ENCODE measurements around the gene PBX1. TPM values are rescaled to one million over a fixed set of nuclear protein-coding genes. Genes with fewer than 3 reads are reported as not detected.

PBX1 gene
- total and polyA plus RNA-seq, 2 of the 4 experiments (the other 2 are of a cell fraction), result 13.9 to 17.9 TPM

DNA sequence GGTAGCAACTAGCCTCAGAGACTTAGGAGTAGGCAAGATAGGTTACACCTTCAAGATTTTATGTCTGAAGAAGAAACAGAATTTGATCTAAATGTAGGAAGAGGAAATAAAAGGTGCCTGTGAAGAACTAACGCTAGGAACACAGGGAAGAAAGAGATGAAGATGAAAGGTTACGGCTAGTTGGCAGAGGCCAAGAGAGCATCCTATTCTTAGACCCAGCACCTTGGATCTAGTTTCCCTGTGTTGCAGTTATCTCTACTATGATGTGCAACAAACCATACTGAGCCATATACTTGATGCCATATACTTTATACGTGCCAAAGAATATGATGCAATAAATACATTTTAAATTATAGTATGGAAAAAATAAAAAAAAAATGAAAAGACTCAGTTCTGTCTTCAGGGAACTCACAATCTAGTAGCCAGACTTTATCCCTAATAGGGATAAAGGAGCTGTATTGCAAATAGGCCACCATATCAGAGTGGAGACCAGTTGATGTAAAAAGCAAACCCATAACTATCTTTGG is 181.1 kb downstream of the PBX1 start:
- ChIA-PET POLR2A (ENCODE audit: unreplicated experiment) (no interaction called here), CTCF (no interaction called here)
- Histone ChIP-seq H3K23ac (ENCODE audit: low read depth, low read length) (no peak overlapping the region), H3K18ac (ENCODE audit: low read depth, low read length) (no peak overlapping the region), H3K9me1 (ENCODE audit: insufficient read depth, low read length) (no peaks in the 10 kb centered on the region), H3K36me3 (ENCODE audit: control insufficient read depth, insufficient read depth, low read length) (no peaks in the 10 kb centered on the region), H2AFZ (replicated peaks; ENCODE audit: low read length, poor library complexity) (no peak overlapping the region), H4K20me1 (ENCODE audit: insufficient read depth, low read length) (no peaks in the 10 kb centered on the region), H3K56ac (ENCODE audit: extremely low read depth, insufficient read depth, low read length) (no peak overlapping the region), H3K4ac (ENCODE audit: low read depth, low read length) (no peak overlapping the region), H4K5ac (ENCODE audit: low read depth, low read length) (no peak overlapping the region), H3K4me2 (ENCODE audit: low read depth, low read length) (no peak overlapping the region), H3K4me1 (ENCODE audit: control insufficient read depth, insufficient read depth, low read length) (peaks cover 5% of the 10 kb centered on the region), H3K9ac (ENCODE audit: low read depth, low read length) (no peak overlapping the region), H2BK20ac (ENCODE audit: low read depth, low read length) (no peak overlapping the region), H3K27me3 (ENCODE audit: control insufficient read depth, insufficient read depth, low read length) (no peaks in the 10 kb centered on the region), H3K9me3 (ENCODE audit: control insufficient read depth, insufficient read depth, low read length) (no peaks in the 10 kb centered on the region), H2AK5ac (ENCODE audit: low read depth, low read length) (no peak overlapping the region), H2BK5ac (ENCODE audit: low read depth, low read length, poor library complexity, severe bottlenecking) (no peak overlapping the region), H3K14ac (replicated peaks; ENCODE audit: low read depth, low read length) (no peak overlapping the region), H4K91ac (ENCODE audit: insufficient read depth, low read depth, low read length) (no peak overlapping the region), H2AK9ac (replicated peaks; ENCODE audit: low read depth, low read length, poor library complexity) (no peak overlapping the region), H2BK15ac (ENCODE audit: low read depth, low read length) (no peak overlapping the region), H3K27ac (ENCODE audit: insufficient read depth, low read length) (no peak overlapping the region), H3K79me1 (ENCODE audit: low read depth in 1 of 2, low read length in 2 of 2) (0 out of 4 replicates have a peak, but pooled peaks cover 0 to 6% of the 10 kb centered on the region in 2 experiments), H2BK120ac (ENCODE audit: low read depth, low read length) (no peak overlapping the region), H3K4me3 (ENCODE audit: insufficient read depth, low read depth, low read length) (no peak overlapping the region), H4K8ac (ENCODE audit: low read depth in 2 of 2, low read length in 2 of 2) (no peak overlapping the region)
- dilution Hi-C loops (cut with HindIII; ENCODE audit: low sequenced_read_pairs, unreplicated experiment) (no loop called here), in situ Hi-C loops (cut with MboI; ENCODE audit: low sequenced_read_pairs) (no loop called here), intact Hi-C loops (cut with micrococcal nuclease) (no loop called here)
- DNase-seq (no peak), ATAC-seq (ENCODE audit: low read depth) (no peak)
- BruUV-seq (replicated peaks), result no TSS peak
- TF ChIP-seq POLR2A (IDR thresholded peaks at IDR 0.05; ENCODE audit: low read depth, low read length) (no peak), CEBPB (IDR thresholded peaks at IDR 0.05; ENCODE audit: low read depth, low read length) (peak; percentile 43; the same call in 1 of the 2 replicates)
- WGBS, 2 experiments (ENCODE audit: extremely low coverage in 2 of 2, insufficient read length in 1 of 2), result no CpG with 5 or more reads among the region's 3 CpGs
